ENCODE results near the gene BRI3. TPM values are rescaled to one million over a fixed set of nuclear protein-coding genes. Genes with fewer than 3 reads are reported as not detected.
A peak's percentile ranks its signal among the peaks of the same experiment; 100 is the strongest.

BRI3 gene
- total RNA-seq, 2 donors from 2014 or later, result 29.0 to 44.9 TPM

DNA sequence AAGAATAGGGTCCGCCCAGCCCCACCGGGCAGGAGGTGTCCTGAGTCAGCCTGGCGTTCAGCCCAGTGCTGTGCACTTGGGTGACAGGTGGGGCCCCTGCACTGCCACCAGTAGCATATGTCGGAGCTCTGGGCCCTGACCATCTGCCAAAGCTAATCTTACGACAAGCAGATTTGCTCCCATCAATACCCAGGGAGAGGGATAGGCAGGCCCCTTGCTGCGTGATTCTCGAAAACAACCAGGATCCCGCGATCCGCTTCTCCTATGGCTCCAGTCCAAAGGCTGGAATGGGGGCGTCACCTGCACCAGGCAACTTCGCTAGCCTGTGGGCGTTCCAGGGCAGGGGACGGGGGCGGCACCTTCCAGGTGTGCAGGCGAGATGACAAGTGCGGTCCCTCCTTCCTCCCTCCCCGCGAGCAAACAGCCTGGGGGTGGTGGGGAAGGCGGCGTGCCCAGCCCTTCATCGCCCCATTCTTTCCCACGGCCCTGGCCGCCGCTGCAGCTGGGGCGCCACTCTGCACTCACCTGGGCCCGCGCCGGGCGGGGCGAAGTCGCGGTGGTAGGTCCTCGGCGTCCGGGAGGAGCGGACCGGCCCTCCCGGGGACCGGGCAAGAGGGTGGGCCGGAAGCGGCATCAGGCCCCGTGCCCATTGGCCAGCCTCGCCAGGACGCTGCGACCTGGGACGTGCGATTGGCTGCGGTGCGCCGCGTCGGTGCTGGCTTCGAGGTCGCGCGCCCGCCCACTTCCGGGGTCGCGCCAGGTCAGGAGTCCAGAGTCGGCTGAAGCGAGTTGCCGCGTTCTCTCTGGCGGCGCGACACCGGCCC, 29.7 kb upstream of the BRI3 start, which contains the start of gene TECPR1:
Gene TECPR1, minus strand, starts transcription at position 632 of the 824 bp plus-strand sequence. CDS start 6,086 bp downstream, outside the sequence.
- Histone ChIP-seq H3K9me3 (no peaks in the 10 kb centered on the region), H3K36me3 (replicated peaks in 1 of 2; ENCODE audit: insufficient read depth in 1 of 2, low read depth in 2 of 2) (peaks cover 0 to under 1% of the 10 kb centered on the region in 2 donors), H3K27me3 (no peaks in the 10 kb centered on the region), H3K4me1 (peaks cover 37% of the 10 kb centered on the region), H3K4me3 (peak within 1 kb of the TSS; percentile 75 to 83), H3K27ac (peak within 1 kb of the TSS; percentile 86 to 98 (median 92))
- ATAC-seq, result peak; percentile 95
- peak; percentile 97 to 98 (median 97) for DNase-seq
- 1% methylated on average over 68 of the region's 69 CpGs; no CpG with 5 or more reads in 1 of the 2 donors for WGBS, 2 donors
- peak; percentile 55 to 73 (median 72) for TF ChIP-seq POLR2A (IDR thresholded peaks at IDR 0.05)
- TF ChIP-seq, protein P1, sequence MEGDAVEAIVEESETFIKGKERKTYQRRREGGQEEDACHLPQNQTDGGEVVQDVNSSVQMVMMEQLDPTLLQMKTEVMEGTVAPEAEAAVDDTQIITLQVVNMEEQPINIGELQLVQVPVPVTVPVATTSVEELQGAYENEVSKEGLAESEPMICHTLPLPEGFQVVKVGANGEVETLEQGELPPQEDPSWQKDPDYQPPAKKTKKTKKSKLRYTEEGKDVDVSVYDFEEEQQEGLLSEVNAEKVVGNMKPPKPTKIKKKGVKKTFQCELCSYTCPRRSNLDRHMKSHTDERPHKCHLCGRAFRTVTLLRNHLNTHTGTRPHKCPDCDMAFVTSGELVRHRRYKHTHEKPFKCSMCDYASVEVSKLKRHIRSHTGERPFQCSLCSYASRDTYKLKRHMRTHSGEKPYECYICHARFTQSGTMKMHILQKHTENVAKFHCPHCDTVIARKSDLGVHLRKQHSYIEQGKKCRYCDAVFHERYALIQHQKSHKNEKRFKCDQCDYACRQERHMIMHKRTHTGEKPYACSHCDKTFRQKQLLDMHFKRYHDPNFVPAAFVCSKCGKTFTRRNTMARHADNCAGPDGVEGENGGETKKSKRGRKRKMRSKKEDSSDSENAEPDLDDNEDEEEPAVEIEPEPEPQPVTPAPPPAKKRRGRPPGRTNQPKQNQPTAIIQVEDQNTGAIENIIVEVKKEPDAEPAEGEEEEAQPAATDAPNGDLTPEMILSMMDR (IDR thresholded peaks at IDR 0.05), result peak in 3 of 7 experiments; percentile 1 to 15 (median 11)
- intact Hi-C loops (cut with DNase I), result no loop called here

DNA sequence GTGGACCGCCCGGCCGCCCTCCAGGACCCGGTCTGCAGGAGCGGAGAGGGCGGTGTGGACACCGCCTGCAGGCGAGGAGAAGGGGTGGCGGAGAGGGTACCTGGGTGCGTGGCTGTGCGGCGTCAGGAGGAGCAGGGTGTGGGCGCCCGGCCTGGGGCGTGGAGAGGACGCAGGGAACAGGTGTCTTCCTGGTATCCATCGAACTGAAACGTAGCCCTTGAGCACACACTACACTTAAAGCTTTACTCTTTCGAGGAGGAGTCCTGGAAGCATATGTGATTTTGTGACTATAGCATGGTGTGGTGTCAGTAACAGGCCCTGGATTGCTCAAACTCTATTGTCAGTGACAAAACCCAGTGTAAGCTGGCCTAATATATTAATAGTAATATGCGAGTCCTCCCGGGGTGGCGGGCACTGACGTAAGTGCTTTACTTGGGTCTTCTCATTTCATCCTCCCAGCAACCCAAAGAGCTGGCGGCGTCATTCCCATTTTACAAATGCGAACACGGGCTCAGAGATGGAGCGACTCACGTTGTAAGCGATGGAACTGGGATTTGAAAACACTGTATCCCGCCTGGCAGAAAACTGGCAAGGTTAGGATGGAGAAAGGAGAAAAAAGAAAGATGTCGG, 28.9 kb upstream of the BRI3 start:
- DNase-seq (no peak), ATAC-seq (no peak)
- intact Hi-C loops (cut with DNase I), result no loop called here
- WGBS, 2 donors, result 8 to 24% methylated on average over 13 to 32 of the region's 32 CpGs
- no peaks in the 10 kb centered on the region for H3K27me3 ChIP-seq
- TF ChIP-seq POLR2A (IDR thresholded peaks at IDR 0.05), result peak in 1 of 3 donors; percentile 68
- TF ChIP-seq, protein P1 (IDR thresholded peaks at IDR 0.05), result no peak
- peak overlapping the region; percentile 75 to 83 for H3K4me3 ChIP-seq
- H3K9me3 ChIP-seq, result no peaks in the 10 kb centered on the region
- peaks cover 0 to 3% of the 10 kb centered on the region in 2 donors for H3K36me3 ChIP-seq (replicated peaks in 1 of 2; ENCODE audit: insufficient read depth in 1 of 2, low read depth in 2 of 2)
- peak overlapping the region; percentile 86 to 98 (median 92) for H3K27ac ChIP-seq
- peaks cover 37% of the 10 kb centered on the region for H3K4me1 ChIP-seq

DNA sequence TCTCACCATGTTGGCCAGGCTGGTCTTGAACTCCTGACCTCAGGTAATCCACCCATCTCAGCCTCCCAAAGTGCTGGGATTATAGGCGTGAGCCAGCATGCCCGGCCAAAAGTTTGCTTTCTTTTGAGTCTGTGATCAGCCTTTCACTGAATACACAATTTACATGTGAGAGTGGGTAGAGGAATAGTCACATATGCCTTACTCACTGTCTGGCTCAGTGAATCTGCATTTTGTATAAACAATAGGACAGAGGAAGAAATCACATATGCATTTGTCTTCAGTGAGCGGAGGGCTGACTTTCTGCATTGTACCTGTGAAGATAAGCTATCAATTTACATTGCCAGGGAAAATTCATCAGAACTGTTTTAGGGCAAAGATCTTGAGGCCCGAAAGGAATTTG, 27.0 kb upstream of the BRI3 start:
- H3K27ac ChIP-seq, result no peak overlapping the region
- intact Hi-C loops (cut with DNase I), result no loop called here
- WGBS, 2 donors, result 79 to 84% methylated on average over 4 of the region's 4 CpGs
- H3K9me3 ChIP-seq, result no peaks in the 10 kb centered on the region
- no peaks in the 10 kb centered on the region for H3K27me3 ChIP-seq
- H3K36me3 ChIP-seq (replicated peaks in 1 of 2; ENCODE audit: insufficient read depth in 1 of 2, low read depth in 2 of 2), result peaks cover 0 to 5% of the 10 kb centered on the region in 2 donors
- no peak for DNase-seq
- ATAC-seq, result no peak
- TF ChIP-seq, protein P1 (IDR thresholded peaks at IDR 0.05), result no peak
- TF ChIP-seq POLR2A (IDR thresholded peaks at IDR 0.05), result no peak
- peaks cover 31% of the 10 kb centered on the region for H3K4me1 ChIP-seq
- H3K4me3 ChIP-seq, result no peak overlapping the region

DNA sequence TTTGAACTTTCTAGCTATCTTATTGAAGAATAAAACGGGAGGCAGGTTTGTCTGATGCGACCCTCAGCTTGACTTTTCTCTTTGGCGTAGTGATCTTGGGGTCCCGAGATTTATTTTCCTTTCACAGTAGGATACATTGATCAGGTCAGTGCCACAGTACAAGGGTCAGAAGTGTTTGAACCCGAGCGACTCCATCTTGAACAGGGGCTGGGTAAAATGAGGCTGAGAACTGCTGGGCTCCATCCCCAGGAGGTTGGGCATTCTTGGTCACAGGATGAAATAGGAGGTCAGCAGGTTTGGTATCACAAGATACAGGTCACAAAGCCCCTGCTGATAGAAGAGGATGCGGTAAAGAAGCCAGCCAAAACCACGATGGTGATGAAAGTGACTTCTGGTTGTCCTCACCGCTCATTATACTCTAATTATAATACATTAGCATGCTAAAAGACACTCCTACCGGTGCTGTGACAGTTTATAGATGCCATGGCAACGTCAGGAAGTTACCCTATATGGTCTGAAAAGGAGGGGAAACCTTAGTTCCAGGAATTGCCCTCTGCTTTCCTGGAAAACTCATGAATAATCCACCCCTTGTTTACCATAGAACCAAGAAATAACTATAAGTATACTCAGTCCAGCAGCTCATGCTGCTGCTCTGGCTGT, 26.4 kb upstream of the BRI3 start:
- DNase-seq (no peak), ATAC-seq (no peak)
- intact Hi-C loops (cut with DNase I), result no loop called here
- 77 to 78% methylated on average over 11 of the region's 11 CpGs for WGBS, 2 donors
- Histone ChIP-seq H3K27me3 (no peaks in the 10 kb centered on the region), H3K4me3 (no peak overlapping the region), H3K9me3 (no peaks in the 10 kb centered on the region), H3K27ac (no peak overlapping the region), H3K4me1 (peaks cover 26% of the 10 kb centered on the region), H3K36me3 (replicated peaks in 1 of 2; ENCODE audit: insufficient read depth in 1 of 2, low read depth in 2 of 2) (peaks cover 0 to 5% of the 10 kb centered on the region in 2 donors)
- TF ChIP-seq, protein P1 (IDR thresholded peaks at IDR 0.05), result no peak
- TF ChIP-seq POLR2A (IDR thresholded peaks at IDR 0.05), result no peak
